ENCODE data around the gene POF1B.
A peak's percentile ranks its signal among the peaks of the same experiment; 100 is the strongest.
"Not testable (repeated sequence)": the region's sequence is repeated elsewhere in the genome, so short reads cannot be mapped to it uniquely, and the experiment has no call there.

POF1B gene, protein sequence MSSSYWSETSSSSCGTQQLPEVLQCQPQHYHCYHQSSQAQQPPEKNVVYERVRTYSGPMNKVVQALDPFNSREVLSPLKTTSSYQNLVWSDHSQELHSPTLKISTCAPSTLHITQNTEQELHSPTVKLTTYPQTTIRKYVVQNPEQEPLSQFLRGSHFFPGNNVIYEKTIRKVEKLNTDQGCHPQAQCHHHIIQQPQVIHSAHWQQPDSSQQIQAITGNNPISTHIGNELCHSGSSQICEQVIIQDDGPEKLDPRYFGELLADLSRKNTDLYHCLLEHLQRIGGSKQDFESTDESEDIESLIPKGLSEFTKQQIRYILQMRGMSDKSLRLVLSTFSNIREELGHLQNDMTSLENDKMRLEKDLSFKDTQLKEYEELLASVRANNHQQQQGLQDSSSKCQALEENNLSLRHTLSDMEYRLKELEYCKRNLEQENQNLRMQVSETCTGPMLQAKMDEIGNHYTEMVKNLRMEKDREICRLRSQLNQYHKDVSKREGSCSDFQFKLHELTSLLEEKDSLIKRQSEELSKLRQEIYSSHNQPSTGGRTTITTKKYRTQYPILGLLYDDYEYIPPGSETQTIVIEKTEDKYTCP

DNA sequence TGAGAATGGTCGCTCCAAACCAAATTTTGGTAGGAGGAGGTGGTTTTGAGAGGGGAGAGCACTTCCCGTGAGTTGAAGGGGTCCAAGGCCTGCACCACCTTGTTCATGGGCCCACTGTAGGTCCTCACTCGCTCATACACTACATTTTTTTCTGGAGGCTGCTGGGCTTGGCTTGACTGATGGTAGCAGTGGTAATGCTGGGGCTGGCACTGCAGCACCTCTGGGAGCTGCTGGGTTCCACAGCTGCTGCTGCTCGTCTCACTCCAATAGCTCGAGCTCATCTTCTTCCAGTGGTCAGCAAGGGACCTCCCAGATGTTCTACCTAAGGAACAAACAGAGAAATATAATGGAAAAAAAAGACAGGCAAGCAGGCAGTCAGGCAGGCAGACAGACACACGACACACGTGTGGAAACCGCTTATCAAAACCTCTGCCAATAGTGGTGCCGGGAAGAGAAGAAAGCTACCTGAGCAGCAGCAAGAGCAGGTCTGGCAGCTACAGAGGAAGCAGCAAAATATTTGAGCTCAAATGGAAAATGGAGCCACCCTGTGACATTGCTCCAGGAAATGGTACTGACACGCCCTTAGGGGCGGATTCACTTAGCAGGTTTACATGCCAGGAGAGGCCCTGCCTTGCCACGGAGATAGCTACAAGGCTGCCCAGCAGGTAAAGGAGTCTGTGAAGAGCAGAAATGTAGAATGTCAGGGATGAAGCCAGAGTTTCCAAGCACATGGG, at the start of gene POF1B:
TSS of gene POF1B (minus strand) at position 492 of the 734 bp plus-strand sequence. CDS start at position 281, 211 bp downstream.
- DNase-seq: no peak

DNA sequence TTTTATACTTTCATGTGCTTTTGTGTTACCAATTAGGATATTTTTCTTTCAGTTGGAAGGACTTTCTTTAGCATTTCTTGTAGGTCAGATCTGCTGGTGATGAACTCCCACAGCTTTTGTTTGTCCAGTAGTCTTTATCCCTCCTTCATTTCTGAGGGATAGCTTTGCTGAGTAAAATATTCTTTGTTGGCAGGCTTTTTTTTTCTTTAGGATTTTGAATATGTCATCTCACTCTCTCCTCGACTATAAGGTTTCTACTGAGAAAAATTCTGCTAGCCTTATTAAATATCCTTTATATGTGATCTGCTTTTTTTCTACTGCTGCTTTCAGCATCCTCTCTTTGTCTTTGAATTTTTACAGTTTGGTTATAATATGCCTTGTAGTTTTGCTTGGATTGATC, 49.6 kb upstream of the POF1B start:
- no peak for DNase-seq

DNA sequence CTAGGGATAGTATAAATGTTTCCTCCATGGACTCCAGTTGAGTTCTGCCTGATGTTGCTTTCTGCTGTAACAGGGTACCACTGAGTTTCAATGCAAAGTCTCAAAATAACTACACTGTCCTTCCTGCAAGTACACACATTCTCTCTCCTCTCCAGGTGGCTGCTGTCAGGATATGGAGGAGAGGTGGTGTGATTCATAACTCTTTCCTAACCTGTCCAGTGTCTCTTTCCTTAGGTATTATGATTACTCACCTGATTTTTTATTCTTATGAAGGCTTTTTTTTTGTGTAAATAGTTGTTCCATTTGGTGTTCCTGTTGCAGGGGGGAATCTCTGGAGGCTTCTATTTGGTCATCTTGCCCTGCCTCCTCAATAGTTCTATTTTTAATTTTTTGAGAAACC, 39.8 kb upstream of the POF1B start:
- no peak for DNase-seq

DNA sequence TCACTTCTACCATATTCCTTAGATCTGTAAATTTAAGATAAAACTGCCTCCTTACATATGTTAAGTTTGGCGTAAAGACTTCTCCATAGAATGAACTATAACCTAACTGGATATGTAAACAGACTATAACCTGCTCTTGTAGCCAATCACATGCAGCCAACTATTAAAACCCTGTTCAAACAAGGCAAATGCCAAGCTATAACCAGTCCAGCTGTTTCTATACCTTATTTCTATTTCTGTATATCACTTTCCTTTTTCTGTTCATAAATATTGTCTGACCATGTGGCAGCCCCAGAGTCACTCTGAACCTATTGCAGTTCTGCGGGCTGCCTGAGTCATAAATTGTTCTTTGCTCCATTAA, 12.4 kb upstream of the POF1B start:
- DNase-seq: no peak

DNA sequence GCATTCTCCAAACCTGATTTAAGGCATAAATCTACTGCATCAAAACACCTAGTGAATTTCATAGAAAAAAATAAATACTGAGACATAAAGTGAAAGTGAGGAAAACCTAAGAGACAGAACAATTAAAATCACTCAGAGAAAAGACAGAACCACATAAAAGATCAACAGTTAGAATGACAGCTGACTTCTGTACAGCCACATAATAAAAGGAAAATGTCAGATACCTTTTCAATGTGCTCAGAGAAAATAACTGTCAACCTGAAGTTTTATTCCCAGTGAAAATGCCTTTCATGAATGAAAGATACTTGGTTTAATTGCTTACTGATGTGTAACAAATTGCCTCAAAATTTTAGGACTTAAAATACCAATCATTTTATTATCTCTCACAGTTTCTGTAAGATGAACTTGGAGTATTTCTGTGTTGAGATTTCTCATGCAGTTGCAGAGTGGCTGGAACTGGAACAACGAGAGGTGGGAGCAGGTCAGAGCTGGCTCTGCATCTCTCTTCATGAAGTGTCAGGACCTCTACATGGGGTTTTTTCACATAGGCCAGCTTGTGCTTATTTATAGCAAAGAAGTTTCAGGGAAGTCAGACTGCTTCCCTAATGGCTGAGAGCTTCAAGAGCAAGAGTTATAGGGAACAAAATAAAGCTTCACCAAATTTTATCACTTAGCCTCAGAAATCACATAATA, 11.9 kb upstream of the POF1B start:
- DNase-seq: no peak

DNA sequence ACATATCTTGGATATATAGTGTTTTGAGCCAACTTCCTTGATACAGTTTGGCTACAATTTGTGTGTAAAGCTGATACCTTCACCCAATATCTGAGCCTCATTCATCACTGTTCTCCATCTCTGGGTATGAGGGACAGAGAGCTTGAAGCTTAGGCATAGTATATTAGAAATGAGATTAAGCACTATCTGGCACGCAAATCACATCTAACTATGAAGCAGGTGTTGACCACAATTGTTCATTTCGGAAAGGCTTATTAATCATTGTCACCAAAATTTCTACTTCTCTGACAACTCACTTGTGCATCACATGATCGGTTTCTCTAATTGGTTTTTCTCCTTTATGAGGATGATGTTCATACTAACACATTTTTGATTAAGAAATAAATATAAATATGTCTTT, 2.1 kb upstream of the POF1B start:
- DNase-seq: no peak

DNA sequence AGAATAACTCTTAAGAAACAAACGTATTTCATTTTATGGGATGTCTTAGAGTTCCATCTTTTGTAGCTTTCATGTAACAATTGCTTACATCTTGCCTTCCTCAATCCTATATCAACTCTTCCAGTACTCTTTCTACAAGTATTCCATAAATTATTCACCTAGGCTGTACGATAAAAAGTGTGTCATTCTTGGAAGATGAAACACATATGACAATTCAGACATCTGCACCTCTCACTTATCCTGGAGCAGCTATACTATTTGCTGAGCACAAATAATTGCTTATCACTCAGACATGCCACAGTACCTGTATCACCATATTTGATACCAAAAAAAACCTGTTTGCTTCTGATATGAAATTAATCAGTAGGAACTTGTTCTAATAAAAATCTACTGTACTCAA, 1.0 kb downstream of the POF1B start:
- DNase-seq: no peak

DNA sequence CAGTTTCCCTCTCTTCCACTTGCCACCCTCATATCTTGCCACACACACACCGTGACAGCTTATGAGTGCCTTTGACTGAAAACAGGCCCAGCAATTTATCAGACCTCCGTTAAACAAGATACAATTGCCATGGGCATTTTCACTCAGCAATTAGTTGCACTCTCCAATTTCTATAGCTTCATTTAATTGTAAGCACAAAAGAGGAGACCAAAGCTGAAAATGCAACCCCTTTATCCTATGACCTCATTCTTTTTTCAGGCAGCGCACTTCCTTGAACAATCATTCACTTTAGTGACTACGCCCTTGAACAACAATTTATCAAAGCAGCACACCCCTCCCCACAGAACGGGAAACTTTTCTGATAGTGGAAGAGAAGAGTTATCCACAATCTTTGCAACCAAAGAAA, 4.1 kb downstream of the POF1B start:
- no peak for DNase-seq

DNA sequence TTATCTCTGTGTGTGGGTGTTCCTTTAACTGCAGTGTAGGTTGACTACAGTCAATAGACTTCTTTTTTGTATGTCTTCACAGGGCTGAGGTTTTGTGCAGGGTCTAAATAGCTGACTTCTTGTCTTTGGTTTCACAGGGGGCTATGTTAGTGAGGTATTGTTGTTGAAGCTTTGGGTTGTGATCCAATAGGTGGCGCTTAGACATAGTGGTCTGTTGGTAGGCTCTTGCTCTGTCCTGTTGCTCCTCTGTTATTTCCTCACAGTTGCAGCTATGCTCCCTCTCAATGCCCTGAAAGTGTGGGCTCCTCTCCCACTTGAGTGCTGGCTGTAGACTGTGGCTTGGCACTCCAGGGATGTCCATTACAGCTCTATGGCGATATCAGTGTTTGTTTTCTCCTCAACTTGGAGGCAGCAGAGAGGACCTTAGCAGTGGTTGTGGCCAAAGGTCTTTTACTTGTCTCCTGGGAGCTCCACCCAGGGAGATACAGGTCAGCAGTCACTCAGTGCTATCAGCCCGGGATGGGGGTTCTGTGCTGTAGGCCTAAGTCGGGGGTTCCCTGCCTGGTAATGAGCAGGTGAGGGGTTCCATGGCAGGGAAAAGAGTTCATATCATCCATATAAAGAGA, 14.0 kb downstream of the POF1B start:
- no peak for DNase-seq

DNA sequence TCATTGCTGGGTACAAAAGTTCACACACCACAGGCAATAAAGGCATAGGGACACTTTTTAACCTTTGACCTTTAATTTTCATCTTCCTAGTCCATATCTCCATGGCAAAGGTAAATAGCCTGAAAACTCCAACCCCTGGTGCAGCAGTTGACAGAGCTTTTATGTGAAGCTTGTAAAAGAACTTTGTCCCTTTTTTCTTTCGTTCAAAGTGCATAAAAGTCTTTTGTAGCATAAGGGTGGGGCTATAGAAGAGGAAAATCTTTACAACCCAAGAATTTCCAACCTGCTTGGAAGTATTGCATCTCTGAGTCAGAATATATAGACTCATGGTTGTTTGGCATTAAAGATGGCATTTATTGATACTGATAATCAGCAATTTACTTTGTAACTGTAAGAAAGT, 20.4 kb downstream of the POF1B start:
- DNase-seq: no peak

DNA sequence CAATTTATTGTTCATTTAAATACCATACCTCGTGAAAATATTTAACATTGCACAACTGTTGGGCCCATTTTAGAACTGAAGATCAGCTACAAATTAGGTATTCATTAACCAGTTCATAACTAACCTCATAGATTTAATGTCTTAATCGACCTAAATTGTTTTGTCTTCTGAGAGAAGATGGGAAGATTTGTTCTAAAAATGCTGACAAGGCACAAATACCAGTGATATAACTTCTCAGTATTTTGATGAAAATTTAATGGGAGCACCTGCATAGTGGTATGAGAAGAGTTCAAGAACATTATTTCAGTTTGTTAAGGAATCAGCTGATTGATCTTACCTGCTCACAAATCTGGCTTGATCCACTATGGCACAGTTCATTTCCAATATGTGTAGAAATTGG, 33.9 kb downstream of the POF1B start:
- no peak for DNase-seq

DNA sequence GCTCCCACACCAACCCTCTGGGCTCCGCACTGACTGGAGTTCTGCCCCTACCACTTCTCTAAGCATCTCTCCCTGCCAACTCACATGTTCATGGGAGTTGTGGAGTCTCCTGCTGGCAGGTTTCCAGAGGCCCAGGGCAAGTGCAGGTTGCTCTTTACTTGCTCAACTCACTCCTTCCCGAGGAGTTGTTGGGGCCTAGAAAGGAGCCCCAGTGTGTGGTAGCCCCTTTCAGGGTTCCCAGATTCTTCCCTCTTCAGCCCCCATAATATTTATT, 52.5 kb downstream of the POF1B start:
- no peak for DNase-seq

DNA sequence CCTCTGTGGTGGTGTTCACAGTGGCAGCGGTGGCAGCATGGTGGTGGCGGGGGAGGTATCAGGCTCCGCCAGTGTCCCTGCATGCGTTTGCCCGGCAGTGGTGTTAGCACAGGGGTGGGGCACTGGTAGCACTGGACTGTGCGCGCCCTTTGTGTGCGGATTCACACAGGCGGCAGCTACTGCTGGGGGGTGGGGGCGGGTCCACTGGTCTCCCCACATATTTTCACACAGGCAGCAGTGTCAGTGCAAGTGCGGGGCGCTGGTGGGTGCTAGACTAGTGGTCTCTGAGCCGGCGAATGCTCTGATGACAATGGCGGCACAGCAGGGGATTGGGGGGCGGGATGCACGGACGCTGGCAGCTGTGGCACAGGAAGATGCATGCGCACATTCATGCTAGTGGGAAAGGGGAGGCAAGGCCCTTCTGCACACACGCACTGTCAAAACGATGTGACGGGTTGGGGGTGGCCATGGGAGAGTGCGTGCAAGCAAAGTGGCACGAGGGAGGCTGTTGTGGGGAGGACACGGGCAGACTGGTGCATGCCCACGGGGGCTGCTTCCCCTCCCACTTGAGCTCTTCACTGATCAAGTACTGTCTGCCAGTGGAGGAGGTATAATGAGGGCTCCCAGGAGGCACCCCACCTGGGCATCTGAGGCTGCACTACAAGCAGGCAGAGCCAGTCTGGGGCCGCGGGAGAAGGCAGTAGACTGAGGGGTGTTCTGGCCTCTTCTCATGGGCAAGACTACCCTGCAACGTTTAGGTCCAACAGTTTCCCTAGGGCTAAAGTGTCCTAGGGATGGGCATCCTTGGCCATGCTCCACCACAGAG, 53.0 kb downstream of the POF1B start:
- peak; percentile 11 for DNase-seq

DNA sequence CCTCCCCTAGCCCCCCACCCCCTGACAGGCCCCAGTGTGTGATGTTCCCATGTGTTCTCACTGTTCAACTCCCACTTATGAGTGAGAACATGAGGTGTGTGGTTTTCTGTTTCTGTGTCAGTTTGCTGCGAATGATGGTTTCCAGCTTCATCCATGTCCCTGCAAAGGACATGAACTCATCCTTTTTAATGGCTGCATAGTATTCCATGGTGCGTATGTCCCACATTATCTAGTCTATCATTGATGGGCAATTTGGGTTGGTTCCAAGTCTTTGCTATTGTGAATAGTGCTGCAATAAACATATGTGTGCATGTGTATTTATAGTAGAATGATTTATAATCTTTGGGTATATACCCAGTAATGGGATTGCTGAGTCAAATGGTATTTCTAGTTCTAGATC, 68.1 kb downstream of the POF1B start:
- DNase-seq: not testable (repeated sequence)

DNA sequence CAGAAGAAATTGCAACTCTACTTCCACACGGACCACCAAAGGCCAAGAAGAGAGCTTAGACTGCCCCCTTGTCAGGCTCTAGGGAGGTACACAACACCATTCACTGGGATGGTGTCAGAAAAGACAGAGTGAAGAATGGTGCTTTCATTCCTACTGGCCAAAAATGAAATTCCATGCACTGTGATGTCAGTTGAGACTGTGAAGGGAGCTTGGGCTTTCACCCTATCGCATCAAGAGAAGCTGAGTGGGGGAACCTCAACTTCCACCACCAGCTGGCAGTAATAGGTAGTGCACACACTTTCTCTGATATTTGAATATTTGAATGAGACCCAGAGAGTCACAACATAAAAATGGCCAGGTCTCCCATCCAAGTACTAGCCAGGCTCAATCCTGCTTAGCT, 69.7 kb downstream of the POF1B start:
- DNase-seq: no peak

DNA sequence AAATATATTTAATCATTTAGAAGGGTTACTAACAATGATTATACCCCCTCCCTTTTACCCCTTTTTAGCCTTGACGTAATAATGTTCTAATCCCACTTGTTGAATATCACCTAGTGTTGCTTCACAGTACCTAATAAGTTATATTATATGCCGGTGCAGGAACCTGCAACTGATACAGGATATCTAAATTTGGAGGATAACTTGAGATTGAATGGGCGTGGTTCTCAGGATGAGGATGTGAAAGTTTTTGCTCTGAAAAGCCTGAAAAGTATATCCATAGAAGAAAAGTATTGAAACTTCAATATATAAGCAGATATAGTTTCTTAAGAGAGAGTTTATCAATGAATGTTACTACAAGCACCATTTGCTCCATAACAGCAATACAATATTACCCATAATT, 75.9 kb downstream of the POF1B start:
- no peak for DNase-seq

DNA sequence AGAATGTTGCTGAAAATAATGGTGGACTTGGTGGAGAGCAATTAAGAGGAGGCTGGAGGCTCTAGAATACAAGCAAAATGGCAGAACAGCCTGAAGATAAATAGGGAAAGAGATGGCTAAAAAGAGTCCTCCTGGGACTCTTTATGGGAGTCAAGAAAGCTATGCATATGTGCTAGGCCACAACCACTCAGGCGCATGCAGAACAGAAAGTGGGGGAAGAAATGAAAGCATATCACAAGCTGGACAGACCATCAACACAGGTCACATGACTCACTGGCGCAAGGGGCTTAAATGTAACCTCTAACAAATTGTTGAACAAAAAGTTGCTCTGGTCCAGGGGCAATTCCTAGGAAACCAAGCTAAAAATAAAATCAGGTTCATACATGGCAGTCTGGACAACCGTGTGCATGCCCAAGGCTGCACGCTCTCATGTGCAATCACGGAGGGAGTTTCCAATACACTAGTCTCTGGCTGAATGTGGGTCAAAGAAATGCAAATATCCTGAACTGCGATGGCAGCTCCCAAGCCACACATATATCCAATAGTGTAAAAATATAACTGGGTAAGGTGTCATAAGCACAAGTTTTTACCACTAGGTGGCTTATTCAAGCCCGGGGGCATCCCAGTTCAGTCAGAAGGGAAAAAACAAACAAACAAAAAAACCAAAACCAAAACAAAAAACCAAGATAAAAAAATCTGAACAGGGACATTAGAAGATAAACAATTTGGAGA, 90.3 kb downstream of the POF1B start:
- no peak for DNase-seq

DNA sequence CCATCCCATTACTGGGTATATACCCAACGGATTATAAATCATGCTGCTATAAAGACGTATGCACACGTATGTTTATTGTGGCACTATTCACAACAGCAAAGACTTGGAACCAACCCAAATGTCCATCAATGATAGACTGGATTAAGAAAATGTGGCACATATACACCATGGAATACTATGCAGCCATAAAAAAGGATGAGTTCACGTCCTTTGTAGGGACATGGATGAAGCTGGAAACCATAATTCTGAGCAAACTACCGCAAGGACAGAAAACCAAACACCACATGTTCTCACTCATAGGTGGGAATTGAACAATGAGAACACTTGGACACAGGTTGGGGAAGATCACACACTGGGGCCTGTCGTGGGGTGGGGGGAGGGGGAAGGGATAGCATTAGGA, 94.2 kb downstream of the POF1B start:
- DNase-seq: not testable (repeated sequence)

DNA sequence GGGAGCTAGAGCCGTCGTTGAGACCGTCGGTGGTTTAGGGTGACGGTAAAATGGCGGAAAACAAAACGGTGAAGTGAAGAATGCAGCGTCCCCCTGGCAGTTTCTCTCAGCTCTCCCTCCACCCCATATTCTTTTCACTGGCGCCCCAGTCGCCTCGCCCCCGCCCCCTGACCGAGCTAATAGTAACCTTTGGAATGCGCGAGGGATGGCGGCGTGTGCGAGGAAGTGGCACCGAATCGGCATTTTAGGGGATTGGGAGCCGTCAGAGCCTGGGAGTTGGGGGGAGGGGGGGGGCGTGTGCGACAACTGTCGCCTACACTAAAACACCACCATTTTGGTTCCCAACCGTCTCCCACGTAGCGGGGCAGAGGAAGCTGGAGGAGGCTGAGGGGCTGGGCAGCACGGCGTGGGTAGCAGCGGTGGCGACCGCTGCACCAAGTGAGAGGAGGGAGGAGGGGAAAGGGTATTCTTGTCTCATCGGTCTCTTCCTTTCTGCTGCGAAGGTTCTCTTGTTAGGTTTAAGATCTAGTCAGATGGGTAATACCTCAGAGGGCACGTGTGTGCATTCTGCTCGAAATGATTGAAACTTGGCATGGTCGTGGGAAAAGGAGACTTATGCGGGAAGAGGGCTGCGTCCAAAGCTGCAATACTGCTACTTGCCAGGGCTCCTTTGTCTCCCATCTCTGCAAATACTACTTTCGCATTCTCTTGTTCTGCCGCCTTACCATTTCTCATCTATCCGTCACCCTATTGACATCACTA, 134.8 kb downstream of the POF1B start:
- no peak for DNase-seq

DNA sequence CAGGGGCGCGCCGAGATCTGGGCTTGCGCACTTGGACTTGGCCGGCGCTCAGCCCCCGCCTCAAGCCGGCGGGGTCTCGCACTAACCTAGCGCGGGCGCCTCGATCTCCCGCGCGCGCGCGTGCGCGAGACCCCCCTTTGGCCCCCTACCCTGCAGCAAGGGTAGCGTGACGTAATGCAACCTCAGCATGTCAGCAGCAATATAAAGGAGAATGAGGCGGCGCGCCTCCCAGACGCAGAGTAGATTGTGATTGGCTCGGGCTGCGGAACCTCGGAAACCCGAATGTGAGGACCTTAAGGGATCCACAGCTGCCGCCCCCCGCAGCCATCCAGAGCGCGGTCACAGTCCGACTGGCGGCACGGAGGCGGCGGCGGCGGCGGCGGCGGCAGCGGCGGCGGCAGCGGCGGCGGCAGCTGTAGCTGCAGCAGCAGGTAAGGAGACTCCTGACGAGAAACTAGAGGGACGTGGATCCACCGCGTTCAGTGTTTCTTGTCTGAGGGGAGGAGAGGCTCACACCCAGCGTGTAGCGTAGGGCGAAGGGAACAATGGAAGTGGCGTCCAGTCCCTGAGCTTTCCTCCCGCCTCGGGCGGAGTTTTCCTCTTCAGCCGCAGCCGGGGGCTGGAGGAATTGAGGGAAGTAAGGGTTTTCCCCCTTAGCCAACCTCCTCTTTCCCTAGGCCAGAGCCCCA, 135.6 kb downstream of the POF1B start, which contains the start of the genes SATL1 and ZNF711:
TSS of gene SATL1 (minus strand) at position 19 of the 689 bp plus-strand sequence. CDS start 134,811 bp downstream, outside the sequence.
TSS of gene ZNF711 (plus strand) at position 231 of the 689 bp plus-strand sequence. CDS start 3,582 bp downstream, outside the sequence.
- no peak for DNase-seq
